Measurements from ENCODE around the gene PHKG2.

DNA sequence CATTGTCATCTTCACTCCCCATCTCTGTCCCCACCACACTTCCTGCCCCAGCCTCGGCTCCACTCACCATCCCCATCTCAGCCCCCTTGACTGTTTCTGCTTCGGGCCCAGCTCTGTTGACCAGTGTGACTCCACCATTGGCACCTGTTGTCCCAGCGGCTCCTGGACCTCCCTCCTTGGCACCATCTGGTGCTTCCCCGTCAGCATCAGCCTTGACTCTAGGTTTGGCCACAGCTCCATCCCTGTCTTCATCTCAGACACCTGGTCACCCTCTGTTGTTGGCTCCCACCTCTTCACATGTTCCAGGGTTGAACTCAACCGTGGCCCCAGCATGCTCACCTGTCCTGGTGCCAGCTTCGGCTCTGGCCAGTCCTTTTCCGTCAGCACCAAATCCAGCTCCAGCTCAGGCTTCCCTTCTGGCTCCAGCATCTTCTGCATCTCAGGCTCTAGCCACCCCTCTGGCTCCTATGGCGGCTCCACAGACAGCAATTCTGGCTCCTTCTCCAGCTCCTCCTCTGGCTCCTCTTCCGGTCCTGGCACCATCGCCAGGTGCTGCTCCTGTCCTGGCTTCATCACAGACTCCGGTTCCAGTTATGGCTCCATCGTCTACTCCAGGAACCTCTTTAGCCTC lies 24.4 kb upstream of the PHKG2 start:
- TF ChIP-seq EZH2phosphoT487 (IDR thresholded peaks at IDR 0.05; ENCODE audit: low read length), result no peak
- TF ChIP-seq, protein P1, sequence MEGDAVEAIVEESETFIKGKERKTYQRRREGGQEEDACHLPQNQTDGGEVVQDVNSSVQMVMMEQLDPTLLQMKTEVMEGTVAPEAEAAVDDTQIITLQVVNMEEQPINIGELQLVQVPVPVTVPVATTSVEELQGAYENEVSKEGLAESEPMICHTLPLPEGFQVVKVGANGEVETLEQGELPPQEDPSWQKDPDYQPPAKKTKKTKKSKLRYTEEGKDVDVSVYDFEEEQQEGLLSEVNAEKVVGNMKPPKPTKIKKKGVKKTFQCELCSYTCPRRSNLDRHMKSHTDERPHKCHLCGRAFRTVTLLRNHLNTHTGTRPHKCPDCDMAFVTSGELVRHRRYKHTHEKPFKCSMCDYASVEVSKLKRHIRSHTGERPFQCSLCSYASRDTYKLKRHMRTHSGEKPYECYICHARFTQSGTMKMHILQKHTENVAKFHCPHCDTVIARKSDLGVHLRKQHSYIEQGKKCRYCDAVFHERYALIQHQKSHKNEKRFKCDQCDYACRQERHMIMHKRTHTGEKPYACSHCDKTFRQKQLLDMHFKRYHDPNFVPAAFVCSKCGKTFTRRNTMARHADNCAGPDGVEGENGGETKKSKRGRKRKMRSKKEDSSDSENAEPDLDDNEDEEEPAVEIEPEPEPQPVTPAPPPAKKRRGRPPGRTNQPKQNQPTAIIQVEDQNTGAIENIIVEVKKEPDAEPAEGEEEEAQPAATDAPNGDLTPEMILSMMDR (IDR thresholded peaks at IDR 0.05; ENCODE audit: low read length), result no peak
- no peak for TF ChIP-seq EZH2 (optimal IDR thresholded peaks at IDR 0.05; ENCODE audit: low read depth, low read length)
